HG02885 (cell line): Measurements from ENCODE around the gene TMEM250.

Experiments used
- ATAC-seq: cut with Tn5 transposase; IDR thresholded peaks from one replicate; pipeline ENCODE4 v1.9.1; 2021; ENCODE audit warnings: mild to moderate bottlenecking; ENCODE audit not compliant: unreplicated experiment, poor library complexity

Gene TMEM250

DNA sequence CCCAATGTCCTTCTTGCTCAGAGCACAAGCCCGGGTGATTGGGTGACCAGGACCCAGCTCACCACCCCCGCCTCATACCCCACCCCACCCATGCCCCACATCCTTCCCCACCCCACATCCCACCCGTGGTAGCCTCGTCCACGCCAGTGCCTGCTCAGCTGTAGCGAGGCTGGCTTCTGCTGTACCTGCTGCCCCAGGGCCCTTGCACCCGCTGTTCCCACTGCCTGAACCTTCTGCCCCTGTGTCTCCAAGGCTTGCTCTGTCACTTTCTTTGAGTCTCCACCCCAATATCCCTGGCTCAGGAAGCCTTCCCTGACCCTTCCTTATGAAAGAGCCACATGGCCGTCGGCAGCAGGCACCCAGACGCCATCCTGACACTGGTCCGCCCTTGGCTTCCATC is 20.5 kb downstream of the TMEM250 start:
- no peak for ATAC-seq

GRCh38 chr9:136096505-136097001 is 22.1 kb downstream of the TMEM250 start:
- ATAC-seq = no peak

DNA sequence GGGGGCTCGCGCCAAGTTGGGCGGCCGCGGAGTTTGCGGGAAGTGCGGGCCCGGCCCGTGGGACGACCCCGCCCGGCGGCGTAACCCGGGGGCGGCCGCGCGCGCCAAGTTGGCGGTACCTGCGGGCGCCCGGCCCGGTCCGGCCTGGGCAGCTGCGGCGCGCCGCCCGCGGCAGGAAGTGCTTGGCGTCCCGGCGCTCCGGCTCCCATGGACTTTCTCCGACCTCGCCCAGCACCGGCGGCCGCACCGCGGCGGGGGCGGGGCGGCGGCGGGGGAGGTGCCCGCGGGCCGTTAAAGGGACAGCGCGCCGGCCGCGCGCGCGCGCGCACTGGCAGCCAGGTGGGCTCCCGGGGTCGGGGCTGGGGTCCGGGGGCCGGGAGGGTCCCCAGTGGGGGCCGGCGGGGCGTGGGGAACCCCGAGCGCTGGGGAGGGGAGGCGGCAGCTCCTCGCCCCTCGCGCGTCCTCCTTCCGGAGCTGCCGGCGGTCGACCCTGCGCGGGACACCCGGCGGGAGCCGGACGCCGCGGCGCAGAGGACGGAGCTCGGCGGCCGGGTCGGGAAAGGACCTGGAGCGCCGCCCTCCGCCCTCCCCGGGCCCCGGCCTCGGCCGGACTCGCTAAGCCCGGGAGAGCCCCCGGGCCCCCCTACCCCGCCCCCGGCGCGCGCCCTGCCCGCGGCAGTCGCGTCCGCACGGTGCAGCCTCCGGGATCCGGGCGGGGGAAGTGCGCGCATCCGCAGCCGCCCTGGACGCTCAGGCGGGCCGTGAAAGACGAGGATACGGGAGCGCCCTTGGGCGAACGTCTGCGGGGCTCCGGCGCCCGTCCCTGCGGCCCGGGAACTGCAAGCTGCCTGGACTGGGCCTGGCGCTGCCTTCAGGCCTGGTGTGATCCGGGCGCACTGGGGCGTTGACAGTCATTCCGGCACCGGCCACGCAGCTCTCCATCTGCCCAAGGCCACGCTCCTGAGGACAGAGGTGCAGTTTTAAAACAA is 23.3 kb downstream of the TMEM250 start, which contains the start of gene NACC2:
Gene NACC2 (minus strand): TSS at position 220 of the 989 bp plus-strand sequence. CDS start 44,768 bp downstream, outside the sequence.
- ATAC-seq = no peak

DNA sequence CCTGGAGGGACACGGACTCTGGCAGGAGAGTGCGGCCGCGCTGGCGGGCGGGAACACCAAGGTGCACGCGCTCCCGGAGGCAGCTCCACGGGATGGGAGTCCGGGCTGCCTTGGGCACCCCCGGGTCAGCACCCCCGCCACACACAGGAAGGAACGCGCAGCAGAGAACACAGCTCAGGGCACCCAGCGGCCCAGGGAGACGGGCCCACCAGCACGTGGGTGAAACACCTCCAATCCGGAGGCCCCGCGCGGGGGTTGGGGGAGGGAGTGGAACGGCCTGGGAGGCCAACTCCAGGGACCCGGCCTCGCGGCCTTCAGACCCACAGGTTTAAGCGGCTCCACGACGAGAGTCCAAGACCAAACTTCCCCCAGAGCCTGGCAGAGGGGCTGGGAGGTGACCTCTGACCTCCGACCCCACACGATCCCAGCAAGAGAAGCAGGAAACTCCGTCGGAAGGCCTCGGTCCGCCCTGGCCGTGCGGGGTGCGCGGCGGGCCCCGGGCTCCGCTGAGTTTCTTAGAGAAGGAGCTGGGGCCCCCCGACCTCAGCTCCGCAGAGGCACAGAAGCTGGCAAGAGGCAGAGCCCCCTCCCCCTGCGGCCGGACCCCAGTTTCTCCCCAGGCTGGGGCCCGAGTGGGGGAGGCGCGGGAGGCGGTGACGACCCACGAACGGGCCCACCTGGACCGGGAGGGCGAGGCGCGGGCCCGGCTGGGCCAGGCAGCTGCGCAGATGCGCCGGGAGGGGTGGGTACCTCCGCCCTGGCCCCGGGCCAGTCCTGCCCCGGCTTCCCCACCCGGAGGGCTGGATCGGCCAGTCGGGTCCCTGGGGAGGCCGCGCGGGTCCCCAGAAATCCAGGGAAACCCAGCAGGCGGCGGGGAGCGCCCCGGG is 24.4 kb downstream of the TMEM250 start:
- ATAC-seq = no peak

GRCh38 chr9:136093346-136093986 is 25.2 kb downstream of the TMEM250 start:
- ATAC-seq = no peak

DNA sequence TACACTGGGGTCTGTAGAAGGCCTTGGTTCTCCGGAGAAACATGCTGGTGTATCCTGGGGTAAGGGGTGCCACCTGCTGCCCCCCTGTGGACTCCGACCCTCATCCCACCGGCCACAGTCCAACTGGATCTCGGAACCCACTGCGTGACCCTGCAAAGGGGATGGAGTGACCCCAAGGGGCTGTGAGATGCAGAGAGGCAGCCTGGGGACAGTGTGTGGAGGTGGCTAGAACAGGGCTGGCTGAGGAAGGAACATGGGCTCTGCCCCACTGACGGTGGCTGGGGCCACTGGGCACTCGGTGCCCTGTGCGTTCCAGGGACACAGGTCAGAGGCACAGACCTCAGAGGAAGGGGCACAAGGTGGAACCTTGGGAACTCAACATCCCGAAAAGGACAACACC is 25.9 kb downstream of the TMEM250 start:
- ATAC-seq = no peak

DNA sequence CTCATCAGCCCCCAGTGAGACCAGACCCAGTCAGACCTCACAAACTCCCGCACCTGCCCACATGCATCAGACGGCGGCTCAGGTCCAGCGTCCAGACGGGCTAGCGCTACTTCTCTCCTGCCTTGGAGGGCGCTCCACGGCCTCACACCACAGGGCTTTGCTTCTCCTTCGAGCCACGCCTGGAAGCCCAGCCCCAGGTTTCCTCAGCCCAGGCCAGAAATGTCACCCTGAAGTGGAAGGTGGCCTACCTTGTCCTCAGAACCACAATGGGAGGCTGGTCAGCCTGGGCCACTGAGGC is 26.4 kb downstream of the TMEM250 start:
- ATAC-seq = no peak

- no peak for ATAC-seq
These were observed 26.9 kb downstream of the TMEM250 start for GRCh38 chr9:136091582-136092352.

GRCh38 chr9:136090768-136091581 is 27.7 kb downstream of the TMEM250 start:
- ATAC-seq = no peak

- ATAC-seq = no peak
These were observed 28.5 kb downstream of the TMEM250 start for GRCh38 chr9:136090056-136090735.

- ATAC-seq = no peak
These were observed 29.0 kb downstream of the TMEM250 start for GRCh38 chr9:136089697-136090045.

DNA sequence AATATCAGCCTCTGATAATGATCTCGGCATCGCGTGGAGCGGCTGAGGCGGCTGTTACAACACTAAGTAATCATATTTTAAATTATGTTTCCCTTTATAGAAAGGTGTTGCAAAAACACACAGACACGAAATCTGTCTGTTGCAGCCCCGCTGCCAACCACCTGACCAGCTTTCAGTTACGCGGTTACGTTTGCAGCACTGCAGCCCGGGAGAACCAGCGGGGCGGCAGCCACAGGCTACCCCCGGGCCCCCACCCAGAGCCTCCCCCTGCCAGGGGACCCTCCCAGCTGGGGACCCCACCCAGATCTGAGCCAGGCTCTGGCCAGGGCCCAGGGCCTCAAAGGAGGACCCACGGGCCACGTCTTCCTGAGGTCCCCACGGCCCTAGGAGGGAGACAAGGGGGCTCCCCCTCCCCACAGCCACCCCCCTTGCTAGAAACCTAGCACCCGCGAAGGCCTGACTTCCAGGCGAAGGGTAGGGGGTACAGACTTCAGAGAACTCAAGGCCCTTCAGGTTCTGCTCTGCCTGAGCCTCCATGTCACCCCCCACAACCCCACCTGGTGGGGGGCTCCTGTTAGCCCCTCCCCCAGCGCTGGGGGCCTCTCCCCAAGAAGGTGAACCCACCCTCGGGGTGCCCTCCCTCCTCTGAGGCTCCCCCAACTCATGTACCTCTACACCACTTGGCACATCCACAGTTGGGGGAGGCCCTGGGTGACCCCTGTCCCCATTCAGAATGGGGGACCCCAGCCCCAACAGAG is 29.6 kb downstream of the TMEM250 start:
- no peak for ATAC-seq

GRCh38 chr9:136088481-136088938 is 30.2 kb downstream of the TMEM250 start:
- no peak for ATAC-seq

DNA sequence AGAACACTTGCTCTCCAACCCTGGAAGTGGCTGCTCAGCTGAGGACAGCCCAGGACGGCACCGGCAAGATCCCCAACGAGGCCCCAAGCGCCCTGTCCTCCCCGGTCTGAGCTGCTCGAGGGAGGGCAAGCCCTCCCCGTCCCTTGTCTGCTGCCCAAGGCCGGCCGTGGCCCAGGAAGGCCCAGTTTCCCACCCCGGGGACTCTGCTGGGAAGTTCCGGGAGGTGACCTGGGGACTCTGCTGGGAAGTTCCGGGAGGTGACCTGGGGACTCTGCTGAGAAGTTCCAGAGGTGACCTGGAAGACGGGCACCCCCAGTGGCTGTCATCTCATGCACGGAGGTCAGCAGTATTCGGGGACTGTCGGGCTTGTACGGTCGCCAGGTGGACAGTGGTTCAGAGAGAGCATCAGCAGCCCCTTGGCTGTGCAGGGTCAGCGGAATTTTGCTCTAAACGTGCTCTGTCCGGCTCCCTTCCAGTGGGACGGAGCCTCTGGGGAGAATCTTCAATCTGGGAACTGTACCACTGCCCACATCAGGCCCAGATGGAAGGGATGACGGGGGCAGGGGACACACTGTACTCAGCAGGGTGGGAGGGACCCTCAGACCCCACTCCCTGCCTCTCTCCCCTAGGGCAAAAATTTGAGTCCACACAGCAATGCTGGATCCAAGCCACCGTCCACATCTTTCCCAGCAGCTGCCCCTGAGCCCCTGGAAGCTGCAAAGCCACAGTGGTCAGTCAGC is 30.8 kb downstream of the TMEM250 start:
- ATAC-seq = no peak

GRCh38 chr9:136086951-136087740 is 31.5 kb downstream of the TMEM250 start:
- ATAC-seq = no peak

DNA sequence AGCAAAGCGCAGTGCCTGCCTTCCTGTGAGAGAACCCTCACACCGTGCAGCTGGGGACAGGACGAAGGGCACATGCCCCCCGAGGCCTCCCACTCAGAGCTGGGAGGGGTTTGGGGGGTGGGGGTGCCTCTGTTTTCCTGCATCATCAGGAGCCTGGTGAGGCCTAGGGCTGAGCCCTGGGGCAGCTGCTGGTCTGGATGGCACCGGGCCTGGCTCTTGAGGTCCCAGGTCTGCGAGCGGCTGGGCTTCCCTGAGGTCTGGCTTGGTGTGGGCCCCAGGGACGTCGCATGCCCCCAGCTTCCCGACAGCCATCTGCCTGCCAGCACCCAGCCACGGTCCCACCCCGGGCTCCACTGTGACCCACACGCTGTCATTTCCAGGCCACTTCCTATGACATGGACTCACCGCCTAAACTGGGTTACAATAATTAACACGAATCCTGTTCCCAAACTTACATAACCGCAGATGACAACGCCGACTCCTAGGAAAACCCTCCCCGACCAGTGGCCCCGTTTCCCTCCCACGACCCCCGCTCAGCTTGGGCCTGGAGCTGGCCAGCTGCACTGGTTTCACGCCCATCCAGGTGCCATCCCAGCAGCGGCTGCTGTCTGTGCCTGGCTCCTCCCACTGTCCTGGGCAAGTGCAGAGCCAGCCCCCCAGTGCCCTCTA is 32.3 kb downstream of the TMEM250 start:
- no peak for ATAC-seq
